Activated T-cell treated with anti-CD3 and anti-CD28 coated beads, Interleukin-2, amount 50 U/mL, for 24 hours (primary cell): ENCODE measurements around the gene ZNF239.
A peak's percentile ranks its signal among the peaks of the same experiment; 100 is the strongest.
"Not testable (repeated sequence)": the region's sequence is repeated elsewhere in the genome, so short reads cannot be mapped to it uniquely, and the experiment has no call there.

Source experiments
- DNase-seq: peaks from one replicate; pipeline ENCODE4 v3.0.0-alpha.2; 2020
- H3K27ac Mint-ChIP-seq: 2 replicates; pipeline ENCODE4 v1.8.0; 2020; ENCODE audit warnings: mild to moderate bottlenecking, mixed read lengths
- H3K27me3 Mint-ChIP-seq: 2 replicates; pipeline ENCODE4 v1.8.0; 2020; ENCODE audit warnings: mixed read lengths
- H3K36me3 Mint-ChIP-seq: 2 replicates; pipeline ENCODE4 v1.8.0; 2020; ENCODE audit warnings: low read depth, mixed read lengths
- H3K4me1 Mint-ChIP-seq: 2 replicates; pipeline ENCODE4 v1.8.0; 2020; ENCODE audit warnings: low read depth, mixed read lengths
- H3K4me3 Mint-ChIP-seq: 2 replicates; pipeline ENCODE4 v1.8.0; 2020; ENCODE audit warnings: mild to moderate bottlenecking, moderate library complexity, mixed read lengths
- H3K9me3 Mint-ChIP-seq: 2 replicates; pipeline ENCODE4 v1.8.0; 2020; ENCODE audit warnings: mixed read lengths

Gene ZNF239

DNA sequence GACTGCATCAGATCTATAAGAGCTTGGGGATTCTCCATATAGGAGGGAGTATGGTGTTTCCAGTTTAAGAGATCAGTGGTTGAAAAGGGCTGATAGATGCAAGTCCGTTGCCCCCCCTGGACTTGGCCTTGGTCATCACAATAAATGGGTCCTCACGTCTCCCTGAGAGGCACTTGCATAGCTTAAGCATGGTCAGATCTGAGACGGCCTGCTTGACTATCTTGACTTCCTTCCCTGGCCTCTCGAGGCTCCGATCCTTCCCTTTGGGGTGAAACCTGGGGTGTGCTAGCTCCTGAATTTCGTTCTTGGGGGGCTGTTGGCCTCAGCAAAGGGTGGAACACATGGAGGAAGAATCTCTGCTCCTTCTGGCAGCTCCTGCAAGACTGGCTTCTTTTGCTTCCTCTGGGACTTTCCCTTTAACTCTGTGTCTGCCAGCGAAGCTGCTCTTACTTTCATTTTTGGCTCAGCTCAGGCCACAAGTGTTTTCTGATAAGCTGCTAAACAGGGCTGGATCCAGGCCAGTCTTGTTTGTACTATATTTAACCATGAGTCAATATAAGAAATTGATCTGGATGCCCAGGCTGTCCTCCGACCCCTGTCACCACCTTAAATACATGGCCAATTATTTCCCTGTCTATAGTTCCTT lies 20.7 kb upstream of the ZNF239 start:
- Mint-ChIP-seq H3K9me3 (peaks cover 8% of the 10 kb centered on the region), H3K4me1 (peaks cover 28% of the 10 kb centered on the region), H3K27me3 (peaks cover 5% of the 10 kb centered on the region), H3K4me3 (peak overlapping the region; percentile 56), H3K27ac (peak overlapping the region; percentile 61), H3K36me3 (no peaks in the 10 kb centered on the region)
- peak; percentile 41 for DNase-seq

DNA sequence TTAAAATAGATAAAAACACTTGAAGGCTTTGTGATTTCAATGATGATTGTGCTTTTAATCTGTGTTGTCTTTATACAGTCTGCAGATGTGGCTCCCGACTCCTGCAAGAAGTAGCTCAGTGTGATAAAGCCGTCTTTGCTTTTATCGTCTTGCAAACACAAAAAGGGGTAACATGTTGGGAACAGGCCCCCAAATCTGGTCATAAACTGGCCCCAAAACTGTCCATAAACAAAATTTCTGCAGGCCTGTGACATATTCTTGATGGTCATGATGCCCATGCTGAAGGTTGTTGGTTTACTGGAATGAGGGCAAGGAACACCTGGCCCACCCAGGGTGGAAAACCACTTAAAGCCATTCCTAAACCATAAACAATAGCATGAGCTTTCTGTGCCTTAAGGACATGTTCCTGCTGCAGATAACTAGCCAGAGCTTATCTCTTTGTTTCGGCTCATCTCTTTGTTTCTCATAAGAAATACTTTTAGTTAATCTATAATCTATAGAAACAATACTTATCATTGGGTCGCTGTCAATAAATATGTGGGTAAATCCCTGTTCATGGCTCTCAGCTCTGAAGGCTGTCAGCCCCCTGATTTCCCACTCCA lies 17.0 kb upstream of the ZNF239 start:
- H3K9me3 Mint-ChIP-seq: peaks cover 8% of the 10 kb centered on the region
- no peak for DNase-seq
- H3K4me1 Mint-ChIP-seq: peaks cover 24% of the 10 kb centered on the region
- no peak overlapping the region for H3K27ac Mint-ChIP-seq
- H3K27me3 Mint-ChIP-seq: peaks cover 17% of the 10 kb centered on the region
- H3K36me3 Mint-ChIP-seq: no peaks in the 10 kb centered on the region
- H3K4me3 Mint-ChIP-seq: no peak overlapping the region

DNA sequence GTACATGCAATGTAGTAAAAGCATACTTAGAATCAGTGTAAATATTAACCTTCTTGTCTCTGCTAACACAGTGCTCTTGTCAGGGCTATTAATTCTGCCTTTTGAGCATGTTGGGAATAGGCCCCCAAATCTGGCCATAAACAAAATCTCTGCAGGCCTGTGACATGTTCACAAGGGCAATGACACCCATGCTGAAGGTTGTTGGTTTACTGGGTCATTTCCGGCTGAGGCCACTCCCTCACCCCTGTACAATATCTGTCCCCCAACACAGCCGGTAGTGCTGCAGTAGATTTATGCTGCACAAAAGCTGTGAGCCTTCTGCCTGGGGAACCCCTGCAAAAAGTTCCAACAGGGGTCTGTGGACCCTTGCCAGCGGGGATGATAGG lies 12.3 kb upstream of the ZNF239 start:
- H3K4me1 Mint-ChIP-seq, H3K27ac Mint-ChIP-seq, H3K36me3 Mint-ChIP-seq, H3K9me3 Mint-ChIP-seq, DNase-seq, H3K4me3 Mint-ChIP-seq: not testable (repeated sequence)
- peaks cover 12% of the 10 kb centered on the region for H3K27me3 Mint-ChIP-seq

DNA sequence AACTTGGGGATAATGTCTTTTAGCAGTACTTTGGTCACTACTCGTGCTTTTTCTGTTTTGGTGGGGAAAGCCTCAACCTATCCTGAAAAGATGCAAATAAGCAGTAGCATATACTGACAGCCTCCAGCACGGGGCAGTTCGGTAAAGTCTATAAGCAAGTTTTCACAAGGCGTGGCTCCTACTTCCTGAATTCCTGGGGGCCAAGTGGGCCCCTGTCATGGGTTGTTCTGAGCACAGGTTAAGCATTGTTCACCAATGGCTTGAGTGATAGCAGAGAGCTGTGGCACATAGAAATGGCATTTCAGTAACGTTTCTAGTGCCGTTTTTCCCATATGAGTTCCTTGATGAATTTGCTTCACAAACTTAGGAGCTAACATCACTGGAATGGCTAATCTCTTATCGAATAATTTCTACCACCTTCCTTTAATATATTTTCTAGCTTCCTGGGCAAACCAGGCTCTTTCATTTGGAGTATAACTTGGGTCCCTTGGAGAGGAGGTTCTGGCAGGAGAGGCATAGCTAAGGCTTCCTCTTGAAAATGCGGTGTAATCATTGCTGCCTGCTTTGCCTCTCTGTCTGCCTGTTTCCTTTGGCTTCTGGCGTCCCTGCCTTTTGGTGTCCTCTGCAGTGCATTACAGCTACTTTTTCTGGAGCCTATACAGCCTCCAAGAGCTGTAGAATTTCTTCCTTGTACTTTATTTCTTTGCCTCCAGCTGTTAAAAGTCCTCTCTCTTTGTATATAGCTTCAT lies 11.7 kb upstream of the ZNF239 start:
- no peaks in the 10 kb centered on the region for H3K36me3 Mint-ChIP-seq
- H3K27me3 Mint-ChIP-seq: peaks cover 12% of the 10 kb centered on the region
- no peaks in the 10 kb centered on the region for H3K9me3 Mint-ChIP-seq
- H3K4me3 Mint-ChIP-seq: no peak overlapping the region
- H3K4me1 Mint-ChIP-seq: peaks cover 7% of the 10 kb centered on the region
- H3K27ac Mint-ChIP-seq: no peak overlapping the region
- no peak for DNase-seq

DNA sequence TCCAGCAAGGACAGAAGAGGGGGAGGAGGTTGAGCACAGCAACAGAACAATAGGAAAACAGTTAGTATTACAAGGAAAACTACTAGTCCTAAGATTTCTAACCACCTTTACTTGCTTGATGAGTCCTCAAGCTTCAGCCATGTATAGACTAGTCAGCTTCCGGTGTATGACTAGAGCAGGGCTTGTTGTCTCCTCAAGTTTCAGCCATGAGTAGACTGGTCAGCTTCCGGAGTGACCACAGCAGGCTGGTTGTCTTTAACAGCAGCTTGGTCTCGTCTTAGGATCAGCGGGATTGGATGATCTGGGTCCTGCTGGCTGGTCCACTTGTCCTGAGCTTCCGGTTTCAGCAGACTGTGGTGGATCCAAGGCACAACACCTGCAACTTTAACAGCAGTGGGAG lies 10.6 kb upstream of the ZNF239 start:
- no peak overlapping the region for H3K4me3 Mint-ChIP-seq
- peaks cover 12% of the 10 kb centered on the region for H3K27me3 Mint-ChIP-seq
- H3K9me3 Mint-ChIP-seq: no peaks in the 10 kb centered on the region
- H3K36me3 Mint-ChIP-seq: no peaks in the 10 kb centered on the region
- no peak overlapping the region for H3K27ac Mint-ChIP-seq
- DNase-seq: no peak
- peaks cover 7% of the 10 kb centered on the region for H3K4me1 Mint-ChIP-seq

DNA sequence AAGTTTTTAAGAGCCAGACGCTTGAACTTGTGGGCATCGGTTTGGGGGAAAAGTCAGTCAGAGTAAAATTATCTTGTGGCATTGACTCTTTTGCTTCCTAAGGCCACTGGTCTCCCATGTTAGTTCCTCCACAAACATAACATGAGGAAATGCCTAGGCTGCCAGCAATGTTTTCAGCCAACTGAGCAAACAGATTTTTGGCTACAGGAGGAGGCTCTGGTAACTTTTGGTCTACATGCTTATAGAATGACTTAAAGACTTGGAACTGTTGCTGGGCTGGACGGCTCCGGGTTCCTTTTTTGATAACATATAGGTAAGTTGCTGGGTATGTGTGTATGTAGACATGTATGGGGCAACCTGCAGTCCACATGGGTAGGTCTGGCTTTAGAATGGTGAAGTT lies 9.6 kb upstream of the ZNF239 start:
- Mint-ChIP-seq H3K9me3 (no peaks in the 10 kb centered on the region), H3K36me3 (no peaks in the 10 kb centered on the region), H3K4me1 (peaks cover 7% of the 10 kb centered on the region), H3K27ac (no peak overlapping the region), H3K4me3 (no peak overlapping the region), H3K27me3 (peaks cover 12% of the 10 kb centered on the region)
- no peak for DNase-seq

DNA sequence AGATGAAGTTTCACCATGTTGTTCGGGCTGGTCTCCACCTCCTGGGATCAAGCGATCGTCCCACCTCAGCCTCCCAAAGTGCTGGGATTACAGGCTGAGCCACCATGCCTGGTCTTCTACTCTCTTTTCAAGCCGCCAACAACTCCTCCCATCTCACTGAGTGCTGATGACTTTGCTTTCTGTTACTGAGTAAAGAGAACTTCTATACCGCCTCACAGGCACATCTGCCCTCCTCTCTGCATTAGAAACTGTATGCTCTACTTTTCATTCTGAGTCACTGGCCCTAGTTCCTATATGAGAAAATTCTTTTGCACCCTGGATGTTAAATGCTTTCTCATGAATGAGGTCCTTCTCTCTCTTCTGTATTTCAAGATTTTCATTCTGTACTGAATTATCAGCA lies 2.2 kb upstream of the ZNF239 start:
- no peak for DNase-seq
- Mint-ChIP-seq H3K27me3 (no peaks in the 10 kb centered on the region), H3K4me3 (no peak overlapping the region), H3K36me3 (peaks cover 44% of the 10 kb centered on the region), H3K9me3 (peaks cover 39% of the 10 kb centered on the region), H3K27ac (peak overlapping the region; percentile 29), H3K4me1 (peaks cover 48% of the 10 kb centered on the region)

DNA sequence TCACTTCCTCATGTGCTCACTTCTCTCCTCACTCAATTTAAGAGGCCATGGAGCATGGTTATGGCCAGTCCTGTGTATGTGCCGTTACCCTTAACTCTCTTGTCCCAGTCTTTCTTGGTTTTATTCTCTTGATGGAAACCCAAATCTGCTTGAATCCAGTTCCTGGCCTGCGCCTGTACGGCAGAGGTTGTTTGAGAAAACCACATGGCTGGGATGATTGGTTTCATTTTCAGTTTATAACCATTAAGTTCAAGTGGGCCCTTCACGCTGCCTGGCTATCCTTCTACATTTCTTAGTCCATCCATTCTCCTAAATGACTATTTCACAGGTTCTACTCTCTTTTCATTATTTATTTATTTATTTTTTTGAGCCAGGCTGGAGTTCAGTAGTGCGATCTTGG lies 1.6 kb upstream of the ZNF239 start:
- Mint-ChIP-seq H3K36me3 (peaks cover 44% of the 10 kb centered on the region), H3K27me3 (no peaks in the 10 kb centered on the region), H3K27ac (peak overlapping the region; percentile 54), H3K9me3 (peaks cover 41% of the 10 kb centered on the region), H3K4me1 (peaks cover 51% of the 10 kb centered on the region), H3K4me3 (peak overlapping the region; percentile 30)
- no peak for DNase-seq

DNA sequence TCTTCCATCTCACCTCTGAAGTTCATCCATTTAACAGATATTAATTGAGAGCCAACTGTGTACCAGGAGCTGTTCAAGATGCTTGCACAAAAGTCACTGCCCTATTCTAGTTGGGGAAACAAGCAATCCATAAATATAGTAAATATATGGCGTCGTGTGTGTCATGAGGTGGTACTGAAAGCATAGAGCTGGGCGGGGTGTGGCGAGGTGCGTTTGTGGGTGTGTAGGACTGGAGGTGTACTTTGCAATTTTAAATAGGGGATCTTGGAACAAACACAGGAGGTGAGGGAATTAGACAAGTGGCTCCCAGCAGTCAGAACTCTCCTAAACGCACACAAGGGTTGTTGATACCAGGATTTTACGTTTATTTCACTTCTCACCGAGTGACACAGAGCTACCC lies 490 bp upstream of the ZNF239 start:
- H3K27ac Mint-ChIP-seq: peak overlapping the region; percentile 84
- peak overlapping the region; percentile 75 for H3K4me3 Mint-ChIP-seq

DNA sequence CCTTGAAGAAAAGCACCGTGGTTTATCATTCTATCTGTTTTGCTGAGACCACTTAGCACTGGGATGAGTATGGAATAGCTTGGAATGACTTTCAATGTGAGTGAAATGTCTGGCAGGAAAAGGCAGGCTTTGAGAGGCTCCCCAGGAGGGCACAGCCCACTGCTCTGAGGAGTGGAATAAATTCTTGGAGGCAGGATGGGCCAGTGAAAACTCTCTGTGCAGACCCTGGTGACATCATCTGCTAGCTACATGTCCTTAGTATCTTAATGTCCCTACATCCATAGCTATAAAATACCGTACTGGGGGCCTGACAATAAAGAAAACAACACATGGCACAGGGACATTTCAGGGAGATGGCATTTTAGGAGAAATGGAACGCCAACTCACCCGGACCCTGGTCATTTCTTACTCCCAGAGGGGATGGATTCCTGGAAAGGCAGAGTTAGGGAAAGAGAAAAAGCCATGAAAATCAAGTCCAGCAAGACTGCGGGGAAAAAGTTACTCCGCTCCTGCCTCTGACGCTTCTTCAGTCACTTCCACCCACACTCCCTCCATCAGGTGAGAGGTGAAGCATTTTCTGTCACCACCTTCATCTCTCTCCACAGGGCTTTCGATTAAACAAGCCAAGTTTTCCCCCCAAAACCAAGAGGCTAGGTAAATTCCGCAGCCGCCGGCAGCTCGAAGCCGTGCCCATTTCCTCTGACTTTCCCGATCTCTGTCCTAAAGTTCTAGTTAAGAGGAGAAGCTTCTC lies 991 bp downstream of the ZNF239 start:
- H3K27ac Mint-ChIP-seq: peak overlapping the region; percentile 86
- peak overlapping the region; percentile 76 for H3K4me3 Mint-ChIP-seq
- peaks cover 44% of the 10 kb centered on the region for H3K36me3 Mint-ChIP-seq
- H3K4me1 Mint-ChIP-seq: peaks cover 58% of the 10 kb centered on the region
- H3K27me3 Mint-ChIP-seq: no peaks in the 10 kb centered on the region
- DNase-seq: no peak
- peaks cover 45% of the 10 kb centered on the region for H3K9me3 Mint-ChIP-seq

More for the DNA sequence above, 490 bp upstream of the ZNF239 start:
- Mint-ChIP-seq H3K9me3 (peaks cover 45% of the 10 kb centered on the region), H3K27me3 (no peaks in the 10 kb centered on the region), H3K4me1 (peaks cover 58% of the 10 kb centered on the region), H3K36me3 (peaks cover 44% of the 10 kb centered on the region)
- DNase-seq: no peak

DNA sequence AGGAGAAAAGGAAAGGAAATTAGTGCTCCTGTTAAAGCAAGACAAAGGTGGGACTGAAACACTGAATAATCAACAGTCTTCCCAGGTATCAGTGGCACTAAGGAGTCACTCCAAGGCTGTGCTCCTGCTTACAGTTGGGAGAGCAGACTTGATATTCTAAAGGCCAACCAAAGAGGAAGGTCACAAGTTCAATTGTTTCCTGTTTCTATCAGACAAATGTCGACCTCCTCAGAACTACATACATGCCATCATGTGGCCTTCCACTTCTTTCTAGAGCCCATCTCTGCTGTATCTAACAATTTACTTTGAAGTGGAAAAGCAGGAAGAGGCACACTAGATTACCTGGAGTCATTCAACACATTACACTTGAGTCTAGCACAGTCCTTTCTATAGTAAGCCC lies 3.4 kb downstream of the ZNF239 start:
- peaks cover 35% of the 10 kb centered on the region for H3K9me3 Mint-ChIP-seq
- H3K27me3 Mint-ChIP-seq: no peaks in the 10 kb centered on the region
- no peak for DNase-seq
- H3K4me3 Mint-ChIP-seq: no peak overlapping the region
- no peak overlapping the region for H3K27ac Mint-ChIP-seq
- peaks cover 39% of the 10 kb centered on the region for H3K36me3 Mint-ChIP-seq
- peaks cover 49% of the 10 kb centered on the region for H3K4me1 Mint-ChIP-seq

DNA sequence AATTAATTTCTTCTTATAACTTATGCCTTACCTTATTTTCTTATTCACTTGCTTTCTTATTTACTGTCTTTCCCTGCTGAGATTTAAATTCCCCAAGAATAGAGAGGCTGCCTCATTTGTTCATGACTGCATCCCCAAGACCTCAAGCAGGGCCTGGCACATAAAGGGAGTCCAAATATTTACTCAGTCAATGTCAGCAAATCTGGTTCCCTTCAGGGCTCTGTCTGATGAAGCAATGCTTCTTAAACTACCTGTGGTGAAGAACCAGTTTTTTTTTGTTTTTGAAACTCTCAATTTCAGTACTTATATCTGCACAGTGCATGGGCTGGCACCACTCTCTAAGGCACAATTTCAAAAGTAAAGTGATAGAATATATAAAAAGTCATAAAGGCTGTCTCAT lies 4.7 kb downstream of the ZNF239 start:
- Mint-ChIP-seq H3K27ac (no peak overlapping the region), H3K9me3 (peaks cover 22% of the 10 kb centered on the region), H3K27me3 (no peaks in the 10 kb centered on the region), H3K4me1 (peaks cover 36% of the 10 kb centered on the region), H3K36me3 (peaks cover 29% of the 10 kb centered on the region), H3K4me3 (no peak overlapping the region)
- DNase-seq: no peak

DNA sequence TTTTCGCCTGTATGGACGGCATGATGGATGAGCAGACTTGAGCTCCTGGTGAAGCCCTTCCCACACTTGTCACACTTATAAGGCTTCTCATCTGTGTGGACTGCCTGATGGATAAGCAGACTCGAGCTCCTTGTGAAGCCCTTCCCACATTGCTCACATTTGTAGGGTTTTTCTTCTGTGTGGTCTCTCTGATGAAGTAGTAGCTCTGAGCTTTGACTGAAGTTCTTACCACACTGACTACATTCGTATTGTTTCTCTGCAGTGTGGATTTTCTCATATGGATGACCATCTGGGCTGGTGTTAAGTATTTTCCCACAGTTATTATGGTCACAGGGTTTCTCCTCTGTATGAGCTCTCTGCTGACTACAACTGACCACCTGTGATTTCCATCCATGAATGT lies 17.2 kb downstream of the ZNF239 start:
- Mint-ChIP-seq H3K9me3 (peaks cover 67% of the 10 kb centered on the region), H3K27me3 (no peaks in the 10 kb centered on the region), H3K27ac (no peak overlapping the region), H3K4me3 (no peak overlapping the region), H3K36me3 (peaks cover 85% of the 10 kb centered on the region), H3K4me1 (no peaks in the 10 kb centered on the region)
- no peak for DNase-seq

DNA sequence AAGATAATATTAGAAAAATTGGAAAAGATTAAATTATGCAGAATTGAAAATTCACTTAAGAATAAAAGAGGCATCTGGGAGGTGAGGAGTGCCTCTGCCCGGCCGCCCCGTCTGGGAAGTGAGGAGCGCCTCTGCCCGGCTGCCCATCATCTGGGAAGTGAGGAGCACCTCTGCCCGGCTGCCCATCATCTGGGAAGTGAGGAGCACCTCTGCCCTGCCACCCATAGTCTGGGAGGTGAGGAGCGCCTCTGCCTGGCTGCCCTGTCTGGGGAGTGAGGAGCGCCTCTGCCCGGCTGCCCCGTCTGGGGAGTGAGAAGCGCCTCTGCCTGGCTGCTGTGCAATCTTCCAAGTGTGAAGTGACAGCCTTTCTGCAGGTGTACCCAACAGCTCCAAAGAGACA lies 30.7 kb downstream of the ZNF239 start:
- H3K4me1 Mint-ChIP-seq, H3K27me3 Mint-ChIP-seq, H3K36me3 Mint-ChIP-seq, H3K27ac Mint-ChIP-seq, DNase-seq, H3K4me3 Mint-ChIP-seq: not testable (repeated sequence)
- H3K9me3 Mint-ChIP-seq: peaks cover 17% of the 10 kb centered on the region
